Peyer's patch (tissue), 4 donors: ENCODE measurements around the gene LHFPL5.

Source experiments
- CTCF ChIP-seq, 6 experiments: fragments of 450-650 bp in 4 of 6; fragments of 200-600 bp in 2 of 6; sonication (generic) in 1 of 6; IDR thresholded peaks; one replicate each; pipeline ENCODE4 v1.5.1; 2017 to 2019; ENCODE audit warnings: antibody characterized with exemption in 6 of 6, mild to moderate bottlenecking in 3 of 6, moderate library complexity in 1 of 6
- POLR2A ChIP-seq, 2 donors: fragments of 450-650 bp; IDR thresholded peaks; one replicate each; pipeline ENCODE4 v1.5.1; 2017; ENCODE audit warnings: antibody characterized with exemption in 2 of 2, mild to moderate bottlenecking in 2 of 2, moderate library complexity in 2 of 2

- TF ChIP-seq CTCF (IDR thresholded peaks at IDR 0.05) (no peak), POLR2A (IDR thresholded peaks at IDR 0.05) (no peak)
Measured at GRCh38 chr6:35797837-35798526, 7.2 kb upstream of the LHFPL5 start.
